ENCODE results near the gene MTA1. TPM values are rescaled to one million over a fixed set of nuclear protein-coding genes. Genes with fewer than 3 reads are reported as not detected.
A peak's percentile ranks its signal among the peaks of the same experiment; 100 is the strongest.

The MTA1 gene
- total RNA-seq, 2 experiments from 2014 or later, result 107 to 113 TPM

DNA sequence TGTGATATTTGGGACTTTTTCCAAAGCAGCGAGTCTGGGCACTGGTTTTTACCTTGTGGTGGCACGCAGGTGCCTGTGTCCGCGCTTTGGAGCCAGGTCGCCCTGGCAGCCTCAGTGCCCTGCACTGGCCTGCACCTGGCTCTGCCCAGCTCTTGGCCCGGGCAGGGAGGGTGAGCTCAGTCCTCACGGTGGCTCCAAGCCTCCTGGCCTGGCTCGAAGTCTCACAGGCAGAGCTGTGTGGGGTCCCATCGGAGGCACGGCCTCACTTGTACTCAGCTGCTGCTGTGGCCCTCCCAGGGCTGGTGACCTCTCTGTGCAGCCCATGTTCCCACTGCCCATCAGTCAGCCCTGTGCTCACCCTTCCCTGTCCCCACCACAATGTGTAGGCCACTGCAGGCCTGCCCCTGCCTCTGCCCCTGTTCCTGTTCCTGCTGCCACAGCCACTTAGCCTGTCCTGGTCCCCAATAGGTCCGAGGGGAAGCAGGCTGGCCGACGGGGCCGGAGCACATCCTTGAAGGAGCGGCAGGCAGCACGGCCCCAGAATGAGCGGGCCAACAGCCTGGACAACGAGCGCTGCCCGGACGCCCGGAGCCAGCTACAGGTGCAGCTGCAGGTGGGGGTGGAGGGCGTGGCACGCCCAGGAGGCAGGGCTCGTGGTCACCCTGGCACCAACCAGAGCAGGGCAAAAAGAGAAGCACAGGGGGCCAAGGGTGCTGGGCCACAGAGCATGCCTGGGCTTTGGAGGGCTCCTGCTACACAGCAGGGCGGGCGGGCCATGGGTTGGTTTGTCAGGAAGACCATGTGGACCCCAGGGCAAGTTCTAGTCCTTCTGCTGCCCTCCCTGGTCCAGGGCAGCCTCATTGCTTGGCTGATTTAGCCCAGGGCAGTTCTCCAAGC is 37.9 kb upstream of the MTA1 start:
- Mint-ChIP-seq H3K4me3 (no peak overlapping the region), H3K27me3 (no peaks in the 10 kb centered on the region), H3K27ac (no peak overlapping the region), H3K4me1 (ENCODE audit: low read depth) (no peaks in the 10 kb centered on the region), H3K9me3 (no peaks in the 10 kb centered on the region), H3K36me3 (ENCODE audit: low read depth) (peaks cover 10% of the 10 kb centered on the region)
- ChIA-PET POLR2A (no interaction called here), CTCF (no interaction called here)
- H3K27ac ChIP-seq (ENCODE audit: low read depth in 1 of 2, low read length in 2 of 2), result no peak overlapping the region
- ATAC-seq (ENCODE audit: poor library complexity) (no peak), DNase-seq (no peak)
- intact Hi-C loops (cut with DNase I, micrococcal nuclease), result no loop called here
- H3K4me3 ChIP-seq (ENCODE audit: low read length), result no peak overlapping the region
- H3K27me3 ChIP-seq (ENCODE audit: control insufficient read depth in 1 of 2, insufficient read depth in 2 of 2, low read length in 2 of 2), result no peaks in the 10 kb centered on the region
- no peaks in the 10 kb centered on the region for H3K4me1 ChIP-seq (ENCODE audit: insufficient read depth, low read length)
- peaks cover 11% of the 10 kb centered on the region for H3K36me3 ChIP-seq (ENCODE audit: insufficient read depth, low read length)
- no peaks in the 10 kb centered on the region for H3K9me3 ChIP-seq (ENCODE audit: control insufficient read depth in 1 of 2, insufficient read depth in 1 of 2, low read length in 2 of 2)
- TF ChIP-seq, protein P1, sequence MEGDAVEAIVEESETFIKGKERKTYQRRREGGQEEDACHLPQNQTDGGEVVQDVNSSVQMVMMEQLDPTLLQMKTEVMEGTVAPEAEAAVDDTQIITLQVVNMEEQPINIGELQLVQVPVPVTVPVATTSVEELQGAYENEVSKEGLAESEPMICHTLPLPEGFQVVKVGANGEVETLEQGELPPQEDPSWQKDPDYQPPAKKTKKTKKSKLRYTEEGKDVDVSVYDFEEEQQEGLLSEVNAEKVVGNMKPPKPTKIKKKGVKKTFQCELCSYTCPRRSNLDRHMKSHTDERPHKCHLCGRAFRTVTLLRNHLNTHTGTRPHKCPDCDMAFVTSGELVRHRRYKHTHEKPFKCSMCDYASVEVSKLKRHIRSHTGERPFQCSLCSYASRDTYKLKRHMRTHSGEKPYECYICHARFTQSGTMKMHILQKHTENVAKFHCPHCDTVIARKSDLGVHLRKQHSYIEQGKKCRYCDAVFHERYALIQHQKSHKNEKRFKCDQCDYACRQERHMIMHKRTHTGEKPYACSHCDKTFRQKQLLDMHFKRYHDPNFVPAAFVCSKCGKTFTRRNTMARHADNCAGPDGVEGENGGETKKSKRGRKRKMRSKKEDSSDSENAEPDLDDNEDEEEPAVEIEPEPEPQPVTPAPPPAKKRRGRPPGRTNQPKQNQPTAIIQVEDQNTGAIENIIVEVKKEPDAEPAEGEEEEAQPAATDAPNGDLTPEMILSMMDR (IDR thresholded peaks at IDR 0.05), result no peak

DNA sequence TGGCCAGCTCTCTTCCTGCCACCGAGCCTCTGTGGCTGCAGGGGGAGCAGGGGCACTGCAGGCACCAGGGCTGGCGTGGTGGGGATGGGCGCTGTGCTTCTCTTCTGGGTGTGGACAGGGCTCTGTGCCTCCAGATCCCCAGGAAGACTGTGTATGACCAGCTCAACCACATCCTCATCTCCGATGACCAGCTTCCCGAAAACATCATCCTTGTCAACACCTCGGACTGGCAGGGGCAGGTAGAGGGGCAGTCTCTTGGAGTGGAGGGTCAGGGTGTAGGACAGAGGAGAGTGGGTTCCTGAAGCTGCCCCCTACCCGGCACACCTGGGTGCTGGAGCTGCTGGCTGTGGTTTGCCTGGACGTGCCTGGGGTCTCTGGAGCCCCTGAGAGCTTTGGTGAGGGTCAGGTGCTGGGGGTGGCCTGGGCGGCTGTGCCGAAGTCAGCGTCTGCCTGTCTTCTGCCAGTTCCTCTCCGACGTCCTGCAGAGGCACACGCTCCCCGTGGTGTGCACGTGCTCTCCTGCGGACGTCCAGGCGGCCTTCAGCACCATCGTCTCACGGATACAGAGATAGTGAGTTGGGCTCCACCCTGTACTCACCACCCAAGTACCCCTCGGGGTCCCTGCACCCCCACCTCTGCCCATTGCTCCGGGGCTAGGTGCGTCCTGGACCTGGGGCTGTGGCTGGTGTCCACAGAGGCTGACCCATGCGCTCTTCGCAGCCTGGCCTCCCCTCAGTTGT is 37.1 kb upstream of the MTA1 start:
- no peak overlapping the region for H3K27ac ChIP-seq (ENCODE audit: low read depth in 1 of 2, low read length in 2 of 2)
- no peak overlapping the region for H3K27ac Mint-ChIP-seq
- H3K27me3 ChIP-seq (ENCODE audit: control insufficient read depth in 1 of 2, insufficient read depth in 2 of 2, low read length in 2 of 2), result no peaks in the 10 kb centered on the region
- peak in 1 of 14 experiments; percentile 4 for DNase-seq
- H3K4me3 ChIP-seq (ENCODE audit: low read length), result no peak overlapping the region
- peaks cover 11% of the 10 kb centered on the region for H3K36me3 ChIP-seq (ENCODE audit: insufficient read depth, low read length)
- CTCF ChIA-PET, result no interaction called here
- H3K4me3 Mint-ChIP-seq, result no peak overlapping the region
- no peaks in the 10 kb centered on the region for H3K27me3 Mint-ChIP-seq
- TF ChIP-seq, protein P1 (IDR thresholded peaks at IDR 0.05), result no peak
- no peak for ATAC-seq (ENCODE audit: poor library complexity)
- peaks cover 10% of the 10 kb centered on the region for H3K36me3 Mint-ChIP-seq (ENCODE audit: low read depth)
- intact Hi-C loops (cut with DNase I, micrococcal nuclease), result no loop called here
- H3K9me3 Mint-ChIP-seq, result no peaks in the 10 kb centered on the region
- POLR2A ChIA-PET, result no interaction called here
- no peaks in the 10 kb centered on the region for H3K9me3 ChIP-seq (ENCODE audit: control insufficient read depth in 1 of 2, insufficient read depth in 1 of 2, low read length in 2 of 2)
- H3K4me1 ChIP-seq (ENCODE audit: insufficient read depth, low read length), result no peaks in the 10 kb centered on the region
- no peaks in the 10 kb centered on the region for H3K4me1 Mint-ChIP-seq (ENCODE audit: low read depth)

DNA sequence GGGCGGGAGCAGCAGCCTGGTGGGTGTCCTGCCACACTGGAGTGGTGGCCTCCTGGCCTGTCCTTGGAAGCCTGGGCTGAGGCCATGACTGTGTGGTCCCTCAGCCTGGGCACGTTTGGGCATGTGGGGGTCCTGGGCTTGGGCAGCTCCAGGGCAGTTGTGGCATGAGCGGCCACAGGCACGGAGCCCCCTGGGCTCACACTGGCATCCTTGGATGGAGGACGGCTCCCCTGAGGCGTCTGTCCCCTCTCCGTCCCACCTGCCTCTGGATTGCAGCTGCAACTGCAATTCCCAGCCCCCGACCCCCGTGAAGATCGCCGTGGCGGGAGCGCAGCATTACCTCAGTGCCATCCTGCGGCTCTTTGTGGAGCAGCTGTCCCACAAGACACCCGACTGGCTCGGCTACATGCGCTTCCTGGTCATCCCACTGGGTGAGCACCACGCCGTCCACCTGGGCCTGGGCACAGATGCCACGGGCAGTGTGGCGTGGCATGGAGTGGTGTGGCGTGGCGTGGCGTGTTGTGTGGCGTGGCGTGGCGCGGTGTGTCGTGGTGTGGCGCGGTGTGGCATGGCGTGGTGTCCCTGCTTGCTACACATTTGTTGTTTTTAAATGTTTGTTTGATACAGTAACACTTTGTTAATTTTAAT is 36.4 kb upstream of the MTA1 start:
- Histone ChIP-seq H3K36me3 (ENCODE audit: insufficient read depth, low read length) (peaks cover 11% of the 10 kb centered on the region), H3K4me3 (ENCODE audit: low read length) (no peak overlapping the region), H3K27ac (ENCODE audit: low read depth in 1 of 2, low read length in 2 of 2) (no peak overlapping the region), H3K4me1 (ENCODE audit: insufficient read depth, low read length) (no peaks in the 10 kb centered on the region), H3K9me3 (ENCODE audit: control insufficient read depth in 1 of 2, insufficient read depth in 1 of 2, low read length in 2 of 2) (no peaks in the 10 kb centered on the region), H3K27me3 (ENCODE audit: control insufficient read depth in 1 of 2, insufficient read depth in 2 of 2, low read length in 2 of 2) (no peaks in the 10 kb centered on the region)
- Mint-ChIP-seq H3K36me3 (ENCODE audit: low read depth) (peaks cover 10% of the 10 kb centered on the region), H3K9me3 (no peaks in the 10 kb centered on the region), H3K27me3 (no peaks in the 10 kb centered on the region), H3K4me3 (no peak overlapping the region), H3K4me1 (ENCODE audit: low read depth) (no peaks in the 10 kb centered on the region), H3K27ac (no peak overlapping the region)
- TF ChIP-seq, protein P1 (IDR thresholded peaks at IDR 0.05), result no peak
- ATAC-seq (ENCODE audit: poor library complexity) (no peak), DNase-seq (peak in 1 of 14 experiments; percentile 5)
- ChIA-PET CTCF (no interaction called here), POLR2A (no interaction called here)
- intact Hi-C loops (cut with DNase I, micrococcal nuclease), result no loop called here
